Loucy (cell line): ENCODE results near the gene CHRM2.

Experiments used
- H2AFZ ChIP-seq: fragments of 200-600 bp; sonication (generic); 2 replicates; pipeline ENCODE4 v1.6.0; 2016; ENCODE audit warnings: antibody characterized with exemption, mild to moderate bottlenecking, low read length, moderate library complexity
- H3F3A ChIP-seq: fragments of 200-600 bp; 2 replicates; pipeline ENCODE4 v1.6.0; 2016; ENCODE audit warnings: antibody characterized with exemption, low read depth, mild to moderate bottlenecking
- H3K27me3 ChIP-seq: fragments of 200-600 bp; sonication (generic); 2 replicates; pipeline ENCODE4 v1.6.1; 2014; ENCODE audit warnings: low read length, mild to moderate bottlenecking; ENCODE audit not compliant: insufficient read depth, poor library complexity, severe bottlenecking
- H3K36me3 ChIP-seq: fragments of 200-600 bp; sonication (generic); 2 replicates; pipeline ENCODE4 v1.6.1; 2016; ENCODE audit warnings: low read length; ENCODE audit not compliant: insufficient read depth
- H3K4me1 ChIP-seq: fragments of 200-600 bp; sonication (generic); 2 replicates; pipeline ENCODE4 v1.5.1; 2014; ENCODE audit warnings: low read length, mild to moderate bottlenecking; ENCODE audit not compliant: insufficient read depth, poor library complexity, severe bottlenecking
- H3K4me2 ChIP-seq: fragments of 200-600 bp; sonication (generic); 2 replicates; pipeline ENCODE4 v1.6.0; 2014; ENCODE audit warnings: antibody characterized with exemption, low read length, low read depth, mild to moderate bottlenecking; ENCODE audit not compliant: poor library complexity, severe bottlenecking
- H3K4me3 ChIP-seq: fragments of 200-600 bp; sonication (generic); 2 replicates; pipeline ENCODE4 v1.5.1; 2014; ENCODE audit warnings: low read length, mild to moderate bottlenecking, mixed read lengths; ENCODE audit not compliant: poor library complexity, severe bottlenecking
- H3K79me2 ChIP-seq: fragments of 200-600 bp; sonication (generic); 2 replicates; pipeline ENCODE4 v1.6.1; 2014; ENCODE audit warnings: low read length; ENCODE audit not compliant: insufficient read depth
- H3K9ac ChIP-seq: fragments of 200-600 bp; sonication (generic); 2 replicates; pipeline ENCODE4 v1.6.0; 2014; ENCODE audit warnings: mild to moderate bottlenecking, low read depth, low read length, moderate library complexity; ENCODE audit not compliant: poor library complexity, severe bottlenecking
- H3K9me2 ChIP-seq: fragments of 200-600 bp; sonication (generic); replicated peaks from 2 replicates; pipeline ENCODE4 v1.6.1; 2016; ENCODE audit warnings: low read depth, low read length, mixed read lengths
- H3K9me3 ChIP-seq: fragments of 200-600 bp; sonication (generic); 2 replicates; pipeline ENCODE4 v1.6.1; 2014; ENCODE audit warnings: mild to moderate bottlenecking, antibody characterized with exemption, low read length, low read depth; ENCODE audit not compliant: insufficient read depth
- H4K20me1 ChIP-seq: fragments of 200-600 bp; sonication (generic); 2 replicates; pipeline ENCODE4 v1.6.0; 2014; ENCODE audit warnings: antibody characterized with exemption, low read length, mild to moderate bottlenecking; ENCODE audit not compliant: insufficient read depth, poor library complexity, severe bottlenecking
- EZH2phosphoT487 ChIP-seq: fragments of 200-600 bp; IDR thresholded peaks from 2 replicates; pipeline ENCODE4 v1.6.1; 2018; ENCODE audit warnings: antibody characterized with exemption, mild to moderate bottlenecking, moderate library complexity, borderline replicate concordance
- TF ChIP-seq, protein P1 (sequence below): fragments of 200-600 bp; sonication (generic); conservative IDR thresholded peaks from 2 replicates; pipeline ENCODE4 v1.5.1; 2014; ENCODE audit warnings: mild to moderate bottlenecking, antibody characterized with exemption, low read length

CHRM2 gene

GRCh38 chr7:136887317-136887716, 18.9 kb downstream of the CHRM2 start:
- Histone ChIP-seq H3K4me3 (no peak overlapping the region), H3F3A (no peaks in the 10 kb centered on the region), H3K4me1 (no peaks in the 10 kb centered on the region), H3K79me2 (no peaks in the 10 kb centered on the region), H4K20me1 (no peaks in the 10 kb centered on the region), H3K36me3 (no peaks in the 10 kb centered on the region), H3K9ac (no peak overlapping the region), H3K9me3 (no peaks in the 10 kb centered on the region), H3K4me2 (no peak overlapping the region), H3K9me2 (no peaks in the 10 kb centered on the region), H2AFZ (no peak overlapping the region), H3K27me3 (no peaks in the 10 kb centered on the region)
- TF ChIP-seq, protein P1, sequence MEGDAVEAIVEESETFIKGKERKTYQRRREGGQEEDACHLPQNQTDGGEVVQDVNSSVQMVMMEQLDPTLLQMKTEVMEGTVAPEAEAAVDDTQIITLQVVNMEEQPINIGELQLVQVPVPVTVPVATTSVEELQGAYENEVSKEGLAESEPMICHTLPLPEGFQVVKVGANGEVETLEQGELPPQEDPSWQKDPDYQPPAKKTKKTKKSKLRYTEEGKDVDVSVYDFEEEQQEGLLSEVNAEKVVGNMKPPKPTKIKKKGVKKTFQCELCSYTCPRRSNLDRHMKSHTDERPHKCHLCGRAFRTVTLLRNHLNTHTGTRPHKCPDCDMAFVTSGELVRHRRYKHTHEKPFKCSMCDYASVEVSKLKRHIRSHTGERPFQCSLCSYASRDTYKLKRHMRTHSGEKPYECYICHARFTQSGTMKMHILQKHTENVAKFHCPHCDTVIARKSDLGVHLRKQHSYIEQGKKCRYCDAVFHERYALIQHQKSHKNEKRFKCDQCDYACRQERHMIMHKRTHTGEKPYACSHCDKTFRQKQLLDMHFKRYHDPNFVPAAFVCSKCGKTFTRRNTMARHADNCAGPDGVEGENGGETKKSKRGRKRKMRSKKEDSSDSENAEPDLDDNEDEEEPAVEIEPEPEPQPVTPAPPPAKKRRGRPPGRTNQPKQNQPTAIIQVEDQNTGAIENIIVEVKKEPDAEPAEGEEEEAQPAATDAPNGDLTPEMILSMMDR, result no peak
- no peak for TF ChIP-seq EZH2phosphoT487

DNA sequence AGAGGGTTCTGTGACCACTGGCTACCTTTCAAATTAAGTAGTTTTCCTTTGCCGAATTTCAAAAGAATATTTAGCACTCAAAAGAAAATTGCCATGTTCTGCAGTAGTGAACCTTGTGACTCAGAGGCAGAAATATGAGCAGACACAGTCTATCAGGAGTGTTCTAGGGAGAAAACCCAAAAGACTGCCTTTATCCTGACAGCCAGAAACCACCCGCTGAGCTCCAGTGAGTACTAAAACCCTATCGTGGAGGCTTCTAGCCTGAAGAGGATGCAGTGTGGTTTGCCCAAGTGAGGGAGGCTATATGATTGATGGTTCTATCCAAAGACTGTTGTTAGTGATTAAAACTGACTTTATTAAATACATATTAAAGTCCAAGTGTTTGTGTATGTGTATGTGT, 21.9 kb downstream of the CHRM2 start:
- Histone ChIP-seq H2AFZ (no peak overlapping the region), H4K20me1 (no peaks in the 10 kb centered on the region), H3K9ac (no peak overlapping the region), H3K9me3 (no peaks in the 10 kb centered on the region), H3K79me2 (no peaks in the 10 kb centered on the region), H3K9me2 (no peaks in the 10 kb centered on the region), H3K36me3 (no peaks in the 10 kb centered on the region), H3K4me1 (no peaks in the 10 kb centered on the region), H3K4me3 (no peak overlapping the region), H3F3A (no peaks in the 10 kb centered on the region), H3K27me3 (no peaks in the 10 kb centered on the region), H3K4me2 (no peak overlapping the region)
- TF ChIP-seq, protein P1, result no peak
- TF ChIP-seq EZH2phosphoT487, result no peak

GRCh38 chr7:136891850-136892249, 23.4 kb downstream of the CHRM2 start:
- no peaks in the 10 kb centered on the region for H3F3A ChIP-seq
- H3K9ac ChIP-seq, result no peak overlapping the region
- H3K4me3 ChIP-seq, result no peak overlapping the region
- no peaks in the 10 kb centered on the region for H3K79me2 ChIP-seq
- H3K9me2 ChIP-seq, result no peaks in the 10 kb centered on the region
- no peak overlapping the region for H2AFZ ChIP-seq
- no peaks in the 10 kb centered on the region for H3K9me3 ChIP-seq
- TF ChIP-seq EZH2phosphoT487, result no peak
- TF ChIP-seq, protein P1, result no peak
- no peaks in the 10 kb centered on the region for H4K20me1 ChIP-seq
- H3K36me3 ChIP-seq, result no peaks in the 10 kb centered on the region
- no peaks in the 10 kb centered on the region for H3K27me3 ChIP-seq
- H3K4me2 ChIP-seq, result no peak overlapping the region
- H3K4me1 ChIP-seq, result no peaks in the 10 kb centered on the region
